ENCODE measurements around the gene CAMK4.

Gene CAMK4

GRCh38 chr5:111224561-111225345 is 569 bp downstream of the CAMK4 start:
- no peak for TF ChIP-seq CTCF (conservative IDR thresholded peaks at IDR 0.05)
- H3K27ac ChIP-seq, result no peak overlapping the region

- H3K27ac ChIP-seq, result no peak overlapping the region
- TF ChIP-seq CTCF (conservative IDR thresholded peaks at IDR 0.05), result no peak
Measured at GRCh38 chr5:111225926-111226325, 1.7 kb downstream of the CAMK4 start.

- TF ChIP-seq CTCF (conservative IDR thresholded peaks at IDR 0.05), result no peak
- no peak overlapping the region for H3K27ac ChIP-seq
Measured at GRCh38 chr5:111226556-111226955, 2.4 kb downstream of the CAMK4 start.

- H3K27ac ChIP-seq, result no peak overlapping the region
- TF ChIP-seq CTCF (conservative IDR thresholded peaks at IDR 0.05), result no peak
Measured at GRCh38 chr5:111227226-111227782, 3.1 kb downstream of the CAMK4 start.

GRCh38 chr5:111227801-111228200 is 3.6 kb downstream of the CAMK4 start:
- H3K27ac ChIP-seq, result no peak overlapping the region
- TF ChIP-seq CTCF (conservative IDR thresholded peaks at IDR 0.05), result no peak

- no peak for TF ChIP-seq CTCF (conservative IDR thresholded peaks at IDR 0.05)
- no peak overlapping the region for H3K27ac ChIP-seq
Measured at GRCh38 chr5:111228520-111229220, 4.5 kb downstream of the CAMK4 start.

GRCh38 chr5:111229221-111229835 is 5.1 kb downstream of the CAMK4 start:
- no peak for TF ChIP-seq CTCF (conservative IDR thresholded peaks at IDR 0.05)
- H3K27ac ChIP-seq, result no peak overlapping the region

Measured in VCaP (cell line).